ENCODE measurements around the gene SUGCT. TPM values are rescaled to one million over a fixed set of nuclear protein-coding genes. Genes with fewer than 3 reads are reported as not detected.
"Not testable (repeated sequence)": the region's sequence is repeated elsewhere in the genome, so short reads cannot be mapped to it uniquely, and the experiment has no call there.

Gene SUGCT
- total RNA-seq, 1 donor from 2014 or later, result 4.4 TPM

- H3K4me3 ChIP-seq (ENCODE audit: low read depth, low read length), result no peak overlapping the region
- TF ChIP-seq, protein P1, sequence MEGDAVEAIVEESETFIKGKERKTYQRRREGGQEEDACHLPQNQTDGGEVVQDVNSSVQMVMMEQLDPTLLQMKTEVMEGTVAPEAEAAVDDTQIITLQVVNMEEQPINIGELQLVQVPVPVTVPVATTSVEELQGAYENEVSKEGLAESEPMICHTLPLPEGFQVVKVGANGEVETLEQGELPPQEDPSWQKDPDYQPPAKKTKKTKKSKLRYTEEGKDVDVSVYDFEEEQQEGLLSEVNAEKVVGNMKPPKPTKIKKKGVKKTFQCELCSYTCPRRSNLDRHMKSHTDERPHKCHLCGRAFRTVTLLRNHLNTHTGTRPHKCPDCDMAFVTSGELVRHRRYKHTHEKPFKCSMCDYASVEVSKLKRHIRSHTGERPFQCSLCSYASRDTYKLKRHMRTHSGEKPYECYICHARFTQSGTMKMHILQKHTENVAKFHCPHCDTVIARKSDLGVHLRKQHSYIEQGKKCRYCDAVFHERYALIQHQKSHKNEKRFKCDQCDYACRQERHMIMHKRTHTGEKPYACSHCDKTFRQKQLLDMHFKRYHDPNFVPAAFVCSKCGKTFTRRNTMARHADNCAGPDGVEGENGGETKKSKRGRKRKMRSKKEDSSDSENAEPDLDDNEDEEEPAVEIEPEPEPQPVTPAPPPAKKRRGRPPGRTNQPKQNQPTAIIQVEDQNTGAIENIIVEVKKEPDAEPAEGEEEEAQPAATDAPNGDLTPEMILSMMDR (conservative IDR thresholded peaks at IDR 0.05; ENCODE audit: low read depth, low read length), result no peak
- DNase-seq (ENCODE audit: low read depth), result no peak
Measured at GRCh38 chr7:40098810-40099209, 36.0 kb upstream of the SUGCT start.

DNA sequence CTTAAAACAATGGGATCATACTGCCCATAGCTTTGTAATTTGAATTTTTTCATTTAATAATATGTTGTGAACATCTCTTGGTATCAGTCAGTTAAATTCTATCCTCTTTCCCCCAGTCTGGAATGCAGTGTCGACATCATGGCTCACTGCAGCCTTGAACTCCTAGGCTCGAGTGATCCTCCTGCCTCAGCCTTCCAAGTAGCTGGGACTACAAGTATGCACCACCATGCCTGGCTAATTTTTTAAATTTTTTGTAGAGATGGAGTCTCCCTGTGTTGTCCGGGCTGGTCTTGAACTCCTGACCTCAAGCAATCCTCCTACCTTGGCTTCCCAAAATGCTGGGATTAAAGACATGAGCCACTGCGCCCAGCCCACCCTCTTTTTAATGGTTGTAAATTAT lies 35.0 kb upstream of the SUGCT start:
- DNase-seq (ENCODE audit: low read depth), result no peak
- H3K4me3 ChIP-seq (ENCODE audit: low read depth, low read length), result no peak overlapping the region
- TF ChIP-seq, protein P1 (conservative IDR thresholded peaks at IDR 0.05; ENCODE audit: low read depth, low read length), result no peak

DNA sequence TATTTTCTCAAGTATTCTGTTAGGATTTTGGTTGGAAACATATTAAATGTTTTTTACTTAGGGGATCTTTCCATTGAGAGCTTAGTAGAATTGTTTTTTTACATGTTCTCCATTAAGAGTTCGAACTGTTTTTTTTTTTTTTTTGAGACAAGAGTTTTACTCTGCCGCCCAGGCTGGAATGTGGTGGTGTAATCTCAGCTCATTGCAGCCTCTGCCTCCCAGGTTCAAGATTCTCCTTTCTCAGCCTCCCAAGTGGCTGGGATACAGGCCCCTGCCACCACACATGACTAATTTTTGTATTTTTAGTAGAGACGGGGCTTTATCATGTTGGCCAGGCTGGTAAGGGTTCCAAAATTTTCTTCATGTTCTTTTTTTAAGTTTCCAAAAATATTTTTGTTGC lies 33.6 kb upstream of the SUGCT start:
- no peak overlapping the region for H3K4me3 ChIP-seq (ENCODE audit: low read depth, low read length)

GRCh38 chr7:40102897-40103296 lies 31.9 kb upstream of the SUGCT start:
- DNase-seq (ENCODE audit: low read depth), result no peak
- TF ChIP-seq, protein P1 (conservative IDR thresholded peaks at IDR 0.05; ENCODE audit: low read depth, low read length), result no peak
- no peak overlapping the region for H3K4me3 ChIP-seq (ENCODE audit: low read depth, low read length)

More for the DNA sequence above, 33.6 kb upstream of the SUGCT start:
- TF ChIP-seq, protein P1 (conservative IDR thresholded peaks at IDR 0.05; ENCODE audit: low read depth, low read length), result no peak
- DNase-seq (ENCODE audit: low read depth), result no peak

- DNase-seq (ENCODE audit: low read depth), result no peak
- TF ChIP-seq, protein P1 (conservative IDR thresholded peaks at IDR 0.05; ENCODE audit: low read depth, low read length), result no peak
- no peak overlapping the region for H3K4me3 ChIP-seq (ENCODE audit: low read depth, low read length)
Measured at GRCh38 chr7:40105879-40106473, 28.8 kb upstream of the SUGCT start.

- H3K4me3 ChIP-seq (ENCODE audit: low read depth, low read length), result no peak overlapping the region
- TF ChIP-seq, protein P1 (conservative IDR thresholded peaks at IDR 0.05; ENCODE audit: low read depth, low read length), result no peak
- no peak for DNase-seq (ENCODE audit: low read depth)
Measured at GRCh38 chr7:40115936-40116335, 18.9 kb upstream of the SUGCT start.

DNA sequence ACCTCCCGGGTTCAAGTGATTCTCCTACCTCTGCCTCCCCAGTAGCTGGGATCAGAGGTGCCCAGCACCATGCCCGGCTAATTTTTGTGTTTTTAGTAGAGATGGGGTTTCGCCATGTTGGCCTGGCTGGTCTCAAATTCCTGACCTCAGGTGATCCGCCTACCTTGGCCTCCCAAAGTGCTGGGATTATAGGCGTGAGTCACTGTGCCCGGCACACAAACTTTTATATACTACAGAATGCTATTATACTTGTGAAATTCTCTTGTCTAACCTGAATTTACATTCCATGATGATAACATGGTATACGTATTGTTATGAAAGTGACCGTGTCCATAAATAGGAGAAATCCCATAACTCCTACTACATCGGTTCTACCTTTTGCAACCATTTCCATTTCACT lies 17.6 kb upstream of the SUGCT start:
- not testable (repeated sequence) for DNase-seq (ENCODE audit: low read depth)

GRCh38 chr7:40118201-40118600 lies 16.6 kb upstream of the SUGCT start:
- not testable (repeated sequence) for H3K4me3 ChIP-seq (ENCODE audit: low read depth, low read length); DNase-seq (ENCODE audit: low read depth)

More for the DNA sequence above, 17.6 kb upstream of the SUGCT start:
- H3K4me3 ChIP-seq (ENCODE audit: low read depth, low read length), result not testable (repeated sequence)
